CD4-positive, alpha-beta T cell treated with Interleukin-10 for 1 hour (primary cell): ENCODE results near the gene CABP4.
A peak's percentile ranks its signal among the peaks of the same experiment; 100 is the strongest.
"Not testable (repeated sequence)": the region's sequence is repeated elsewhere in the genome, so short reads cannot be mapped to it uniquely, and the experiment has no call there.

ENCODE experiments used
- DNase-seq: peaks from one replicate; pipeline ENCODE4 v3.0.0-alpha.2; 2020

The CABP4 gene

GRCh38 chr11:67456068-67456705 is 1.0 kb downstream of the CABP4 start:
- DNase-seq: no peak

DNA sequence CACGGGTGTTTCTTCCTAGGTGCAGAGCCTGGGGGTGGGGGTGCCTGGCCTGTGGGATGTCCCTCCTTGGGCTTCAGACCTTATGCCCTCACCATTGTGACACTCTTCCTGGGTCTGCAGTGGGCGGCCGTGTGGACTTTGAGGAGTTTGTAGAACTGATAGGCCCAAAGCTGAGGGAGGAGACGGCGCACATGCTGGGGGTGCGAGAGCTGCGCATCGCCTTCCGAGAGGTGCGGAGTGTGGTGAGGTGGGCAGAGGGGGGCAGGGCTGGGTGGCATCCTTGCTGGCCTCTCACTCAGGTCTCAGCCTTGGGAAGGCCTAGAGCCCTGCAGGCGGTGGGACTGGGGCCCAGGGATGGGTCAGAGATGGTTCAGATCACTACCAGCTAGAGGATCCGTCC is 2.3 kb downstream of the CABP4 start:
- DNase-seq: no peak

DNA sequence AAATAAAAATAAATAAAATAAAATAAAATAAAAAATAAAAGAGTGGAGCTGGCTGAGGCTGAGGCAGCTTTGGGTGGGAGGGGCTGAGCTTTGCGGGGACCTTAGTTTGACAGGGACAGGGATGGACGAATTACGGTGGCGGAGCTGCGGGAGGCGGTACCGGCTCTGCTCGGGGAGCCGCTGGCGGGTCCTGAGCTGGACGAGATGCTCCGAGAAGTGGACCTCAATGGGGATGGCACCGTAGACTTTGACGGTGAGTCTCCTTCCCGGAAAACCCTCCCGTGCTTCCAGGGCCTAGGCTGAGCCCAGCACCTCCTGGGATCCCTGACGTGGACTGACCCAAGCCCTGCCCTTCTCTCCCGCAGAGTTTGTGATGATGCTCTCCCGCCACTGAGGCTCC is 3.1 kb downstream of the CABP4 start:
- DNase-seq: no peak

DNA sequence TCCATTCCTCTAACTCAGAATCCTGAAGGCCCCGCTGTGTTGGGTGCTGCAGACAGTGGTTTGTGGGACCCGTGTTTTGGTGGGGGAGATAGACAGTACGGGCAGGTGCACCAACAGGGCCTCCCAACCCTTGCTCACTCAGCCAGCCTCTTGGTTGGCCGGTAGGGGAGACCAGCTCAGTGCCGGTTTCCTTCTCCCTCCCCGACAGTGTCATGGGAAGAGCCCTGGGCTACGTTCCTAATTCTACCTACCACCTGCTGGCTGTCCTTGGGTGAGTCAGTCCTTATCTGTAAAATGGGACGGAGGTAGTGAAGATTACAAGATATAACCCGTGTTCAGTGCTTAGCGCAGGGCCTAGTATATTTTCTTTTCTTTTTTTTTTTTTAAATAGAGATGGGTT is 8.0 kb downstream of the CABP4 start:
- no peak for DNase-seq

DNA sequence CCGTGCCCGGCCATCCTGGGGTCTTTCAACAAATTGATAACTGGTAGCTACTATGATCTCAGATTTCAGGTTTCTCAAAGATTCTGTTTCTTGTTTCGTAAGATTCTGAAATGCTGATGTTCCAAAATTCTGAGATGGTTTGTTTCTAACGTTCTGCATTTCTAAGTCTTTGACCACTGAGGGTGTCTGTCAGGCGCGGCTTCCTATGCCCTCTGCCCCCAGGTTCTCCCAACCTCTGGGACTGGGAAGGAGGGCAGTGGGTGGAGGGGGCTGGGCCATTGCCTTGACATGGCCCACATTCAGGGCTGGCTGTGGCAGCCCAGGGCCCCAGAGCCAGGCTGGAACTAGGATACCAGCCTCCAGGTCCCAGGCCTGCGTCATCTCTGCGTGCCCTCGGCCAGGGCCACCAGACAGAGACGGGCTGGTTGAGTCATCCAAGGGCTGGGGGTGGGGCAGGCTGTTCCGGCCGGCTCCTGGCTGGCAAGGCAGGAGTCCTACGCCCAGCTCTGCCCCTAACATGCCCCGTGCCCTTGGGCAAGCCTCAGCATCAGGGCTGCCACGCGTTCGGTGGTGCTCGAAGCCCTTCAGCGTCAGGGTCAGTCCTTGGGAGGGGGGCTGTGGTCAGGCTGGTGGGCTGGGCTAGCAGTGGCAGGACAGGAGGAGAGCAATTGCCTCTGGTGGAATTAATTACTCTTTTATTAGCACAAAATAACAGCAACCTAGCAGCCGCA is 8.7 kb downstream of the CABP4 start:
- DNase-seq: no peak

- peak; percentile 96 for DNase-seq
Observed at GRCh38 chr11:67464411-67465188, 9.4 kb downstream of the CABP4 start.

- DNase-seq: no peak
Observed at GRCh38 chr11:67465189-67465510, 10.0 kb downstream of the CABP4 start.

GRCh38 chr11:67465530-67465929 is 10.4 kb downstream of the CABP4 start:
- not testable (repeated sequence) for DNase-seq

DNA sequence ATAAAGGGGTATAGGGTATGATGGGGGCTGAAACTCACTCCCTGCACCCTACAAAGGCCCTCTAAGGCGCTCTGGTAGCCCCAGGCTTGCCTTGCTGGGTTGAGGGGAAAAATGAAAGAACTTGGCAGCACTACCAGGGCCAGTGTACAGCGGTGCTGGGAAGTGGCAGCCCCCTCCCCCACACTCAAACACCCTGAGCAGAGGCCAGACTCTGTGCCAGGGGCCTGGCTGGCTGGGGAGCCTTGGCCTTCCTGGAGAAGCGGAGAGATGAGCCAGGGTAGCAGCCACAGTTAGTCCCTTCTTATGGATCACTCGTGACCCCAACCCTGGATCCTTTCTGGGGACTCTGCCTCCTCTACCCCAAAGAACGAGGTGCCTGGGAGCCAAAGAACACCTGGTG is 11.2 kb downstream of the CABP4 start:
- no peak for DNase-seq

GRCh38 chr11:67466962-67467771 is 12.0 kb downstream of the CABP4 start:
- DNase-seq: no peak

GRCh38 chr11:67468056-67468455 is 12.9 kb downstream of the CABP4 start:
- no peak for DNase-seq

DNA sequence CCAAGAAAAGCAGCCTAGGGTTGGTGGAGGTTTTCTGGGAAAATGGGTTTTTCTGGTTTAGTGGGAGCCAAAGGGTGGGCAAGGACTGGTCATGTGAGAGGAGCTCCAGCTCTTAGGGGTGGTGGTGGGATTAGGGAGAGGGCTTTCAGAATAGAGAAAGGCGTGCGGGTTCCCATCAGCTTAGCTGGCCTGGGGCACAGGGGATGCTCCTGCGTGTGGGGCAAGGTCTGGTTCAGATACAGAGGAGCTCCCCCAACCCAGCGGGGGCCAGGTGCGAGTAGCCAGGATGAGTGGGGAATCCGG is 13.3 kb downstream of the CABP4 start:
- DNase-seq: no peak

DNA sequence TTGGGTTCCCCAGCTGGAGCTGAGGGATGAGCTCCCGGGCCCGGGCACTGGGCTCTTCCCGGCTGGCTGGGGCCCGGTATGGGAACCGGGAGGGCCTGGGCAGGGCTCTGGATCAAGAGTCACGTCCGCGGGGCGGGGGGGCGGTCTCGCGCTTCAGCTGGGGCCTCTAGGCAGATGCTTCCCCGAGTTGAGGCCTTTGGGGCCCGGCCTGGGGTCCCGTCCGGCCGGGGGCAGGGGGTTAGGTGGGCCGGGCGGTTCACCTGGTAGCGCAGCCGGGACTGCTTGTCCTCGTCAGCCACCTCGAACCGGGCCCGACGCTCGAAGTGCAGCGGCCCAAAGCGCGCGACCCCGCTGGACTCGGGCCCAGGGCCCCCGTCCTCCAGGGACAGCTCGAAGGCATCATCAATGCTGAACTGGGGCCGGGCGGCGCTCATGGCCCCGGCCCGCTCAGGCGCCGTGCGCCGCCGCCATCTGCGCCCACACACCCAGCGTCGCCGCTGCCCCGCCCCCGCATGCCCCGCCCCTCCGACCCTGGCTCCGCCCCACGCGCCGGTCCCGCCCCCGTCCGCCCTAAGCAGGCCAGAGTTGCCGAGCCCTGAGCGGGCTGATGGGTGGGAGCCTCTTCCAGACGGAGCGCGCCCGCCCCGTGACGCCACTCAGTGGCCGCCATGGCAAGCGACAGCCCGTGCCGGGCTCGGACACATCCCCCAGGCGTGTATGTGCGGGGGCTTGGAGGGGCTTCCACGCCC is 13.8 kb downstream of the CABP4 start, which contains the start of gene TMEM134:
Gene TMEM134, minus strand, starts transcription at position 493 of the 749 bp plus-strand sequence. Its CDS starts 59 bp downstream, at position 434.
- peak; percentile 94 for DNase-seq

- no peak for DNase-seq
Observed at GRCh38 chr11:67469508-67469811, 14.3 kb downstream of the CABP4 start.

GRCh38 chr11:67470337-67471002 is 15.3 kb downstream of the CABP4 start:
- DNase-seq: no peak

DNA sequence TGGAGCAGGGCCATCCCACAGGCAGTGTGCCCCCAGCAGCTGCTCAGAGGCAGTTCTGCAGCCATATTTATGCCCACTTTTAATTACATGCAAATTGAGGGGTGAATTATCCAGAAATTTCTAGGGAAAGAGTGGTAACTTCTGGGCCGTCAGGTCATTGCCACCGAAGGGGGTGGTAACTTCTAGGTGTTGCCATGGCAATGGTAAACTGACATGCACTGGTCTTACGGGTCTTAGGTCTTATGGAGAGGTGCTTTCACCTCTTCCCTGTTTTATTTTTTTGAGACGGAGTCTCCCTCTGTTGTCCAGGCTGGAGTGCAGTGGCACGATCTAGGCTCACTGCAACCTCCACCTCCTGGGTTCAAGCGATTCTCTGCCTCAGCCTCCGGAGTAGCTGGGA is 17.7 kb downstream of the CABP4 start:
- no peak for DNase-seq

GRCh38 chr11:67476692-67477091 is 21.5 kb downstream of the CABP4 start:
- DNase-seq: not testable (repeated sequence)

DNA sequence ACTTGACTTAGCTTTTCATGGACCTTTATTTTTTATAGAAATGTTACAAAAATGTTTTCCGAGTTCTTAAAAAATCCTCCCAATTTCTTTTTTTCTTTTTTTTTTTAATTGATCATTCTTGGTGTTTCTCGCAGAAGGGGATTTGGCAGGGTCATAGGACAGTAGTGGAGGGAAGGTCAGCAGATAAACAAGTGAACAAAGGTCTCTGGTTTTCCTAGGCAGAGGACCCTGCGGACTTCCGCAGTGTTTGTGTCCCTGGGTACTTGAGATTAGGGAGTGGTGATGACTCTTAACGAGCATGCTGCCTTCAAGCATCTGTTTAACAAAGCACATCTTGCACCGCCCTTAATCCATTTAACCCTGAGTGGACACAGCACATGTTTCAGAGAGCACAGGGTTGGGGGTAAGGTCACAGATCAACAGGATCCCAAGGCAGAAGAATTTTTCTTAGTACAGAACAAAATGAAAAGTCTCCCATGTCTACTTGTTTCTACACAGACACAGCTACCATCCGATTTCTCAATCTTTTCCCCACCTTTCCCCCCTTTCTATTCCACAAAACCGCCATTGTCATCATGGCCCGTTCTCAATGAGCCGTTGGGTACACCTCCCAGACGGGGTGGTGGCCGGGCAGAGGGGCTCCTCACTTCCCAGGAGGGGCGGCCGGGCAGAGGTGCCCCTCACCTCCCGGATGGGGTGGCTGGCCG is 22.3 kb downstream of the CABP4 start:
- not testable (repeated sequence) for DNase-seq

DNA sequence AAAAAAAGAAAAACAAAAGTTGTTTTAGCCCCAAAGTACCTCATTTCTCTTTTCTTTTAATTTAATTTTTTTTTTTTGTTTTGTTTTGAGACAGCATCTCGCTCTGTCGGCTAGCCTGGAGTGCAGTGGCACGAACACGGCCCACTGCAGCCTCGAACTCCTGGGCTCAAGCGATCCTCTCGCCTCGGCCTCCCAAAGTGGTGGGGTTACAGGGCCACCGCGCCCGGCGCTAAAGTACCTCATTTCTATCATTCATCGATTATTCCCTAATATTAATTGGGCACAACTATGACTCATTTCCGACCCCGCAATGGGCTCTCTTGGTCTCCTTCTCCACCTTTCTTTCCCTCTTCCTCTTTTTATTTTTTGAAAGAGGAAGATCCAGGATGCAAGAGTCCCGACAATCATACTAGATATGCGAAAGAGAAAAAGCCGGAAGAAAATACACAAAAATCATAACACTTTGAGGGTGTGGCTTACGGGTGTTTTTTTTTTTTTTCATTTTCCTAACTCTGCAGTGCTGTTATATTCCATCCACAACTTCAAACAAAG is 27.2 kb downstream of the CABP4 start:
- DNase-seq: no peak

DNA sequence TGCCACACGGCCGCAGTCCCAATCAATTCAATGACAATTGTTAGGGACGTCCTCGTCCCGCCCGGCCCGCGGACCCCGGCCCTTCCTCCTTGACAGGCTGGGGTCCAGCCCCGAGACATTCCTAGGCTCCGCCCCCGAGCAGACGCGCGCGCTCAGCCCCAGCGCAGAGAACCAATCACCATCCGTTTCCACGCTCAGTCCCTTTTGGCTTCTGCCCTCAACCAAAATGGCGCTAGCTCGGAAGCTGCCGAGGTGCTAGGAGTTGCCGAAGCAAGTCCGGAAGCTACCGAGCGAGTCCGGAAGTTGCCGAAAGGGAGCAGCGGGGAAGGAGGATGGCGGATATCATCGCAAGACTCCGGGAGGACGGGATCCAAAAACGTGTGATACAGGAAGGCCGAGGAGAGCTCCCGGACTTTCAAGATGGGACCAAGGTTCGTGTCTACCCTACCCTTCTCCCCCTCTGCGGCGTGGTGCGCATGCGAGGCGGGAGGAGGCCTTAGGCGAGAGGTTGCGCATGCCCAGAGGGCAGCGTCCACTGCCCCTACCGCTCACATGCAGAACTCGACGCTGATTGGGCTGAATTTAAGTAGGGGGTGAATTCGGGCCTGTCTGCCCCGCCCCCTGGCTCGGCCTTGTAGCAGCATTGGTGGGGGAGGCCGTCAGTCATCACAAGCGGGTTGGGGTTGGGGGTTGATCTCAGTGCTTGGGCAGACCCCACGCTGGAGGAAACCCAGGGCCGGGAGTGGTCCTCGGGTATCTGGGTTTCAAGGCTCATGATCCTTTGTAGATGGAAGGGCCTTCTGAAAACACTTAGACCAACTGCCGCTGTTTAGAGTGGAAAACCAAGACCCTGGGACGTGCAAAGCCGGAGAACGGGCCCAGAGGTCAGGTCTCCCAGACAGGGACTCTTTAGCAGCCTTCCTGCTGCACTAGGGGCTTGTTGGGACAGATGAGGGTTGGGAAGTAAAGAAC is 28.0 kb downstream of the CABP4 start, which contains the start of gene AIP:
Gene AIP, plus strand, starts transcription at position 200 of the 972 bp plus-strand sequence. Its CDS starts 133 bp downstream, at position 333.
- DNase-seq: peak; percentile 98
